Transverse colon (tissue), 4 donors: Measurements from ENCODE around the gene ADIRF.

Experiments
- EP300 ChIP-seq: sonication (generic); formaldehyde crosslinking; IDR thresholded peaks from one replicate; pipeline ENCODE4 v1.6.1; 2017; ENCODE audit warnings: antibody characterized with exemption, low read depth
- POLR2A ChIP-seq: fragments of 450-650 bp; IDR thresholded peaks from one replicate; pipeline ENCODE4 v1.6.1; 2016; ENCODE audit warnings: antibody characterized with exemption, mild to moderate bottlenecking, moderate library complexity
- POLR2AphosphoS5 ChIP-seq, 3 donors: sonication (generic); formaldehyde crosslinking; IDR thresholded peaks; one replicate each; pipeline ENCODE4 v1.6.1; 2016; ENCODE audit warnings: antibody characterized with exemption in 3 of 3
- TF ChIP-seq, protein P1 (sequence below), 5 experiments: fragments of 200-600 bp in 3 of 5; fragments of 450-650 bp in 2 of 5; sonication (generic) in 3 of 5; IDR thresholded peaks; 1 replicate in 2 of 5; 2 replicates in 3 of 5; pipeline ENCODE4 v1.5.1; 2016 to 2017; ENCODE audit warnings: antibody characterized with exemption in 5 of 5, inconsistent platforms in 3 of 5, mild to moderate bottlenecking in 2 of 5, moderate library complexity in 1 of 5

DNA sequence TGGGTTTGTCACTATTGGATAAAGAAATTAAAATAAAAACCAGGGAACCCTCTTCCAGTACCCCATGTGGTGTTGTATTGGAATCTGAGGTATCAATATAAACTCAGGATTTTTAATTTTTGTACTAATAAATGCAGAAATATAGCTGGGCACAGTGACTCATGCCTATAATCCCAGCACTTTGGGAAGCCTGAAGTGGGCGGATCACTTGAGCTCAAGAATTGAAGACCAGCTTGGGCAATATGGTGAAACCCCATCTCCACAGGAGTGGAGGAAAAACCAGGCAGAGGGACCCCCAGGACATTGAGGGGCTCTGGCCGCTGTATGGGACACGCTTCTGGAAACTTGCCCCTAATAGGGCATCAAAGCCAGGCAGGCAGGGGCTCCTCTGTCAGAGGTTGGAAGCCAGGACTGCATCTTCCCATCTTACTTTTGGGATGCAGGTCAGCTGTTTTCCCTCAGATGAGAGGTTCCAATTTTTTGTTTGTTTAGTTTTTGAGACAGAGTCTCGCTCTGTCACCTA is 11.1 kb downstream of the ADIRF start:
- TF ChIP-seq POLR2AphosphoS5 (IDR thresholded peaks at IDR 0.05) (no peak), POLR2A (no peak), EP300 (no peak)
- TF ChIP-seq, protein P1, sequence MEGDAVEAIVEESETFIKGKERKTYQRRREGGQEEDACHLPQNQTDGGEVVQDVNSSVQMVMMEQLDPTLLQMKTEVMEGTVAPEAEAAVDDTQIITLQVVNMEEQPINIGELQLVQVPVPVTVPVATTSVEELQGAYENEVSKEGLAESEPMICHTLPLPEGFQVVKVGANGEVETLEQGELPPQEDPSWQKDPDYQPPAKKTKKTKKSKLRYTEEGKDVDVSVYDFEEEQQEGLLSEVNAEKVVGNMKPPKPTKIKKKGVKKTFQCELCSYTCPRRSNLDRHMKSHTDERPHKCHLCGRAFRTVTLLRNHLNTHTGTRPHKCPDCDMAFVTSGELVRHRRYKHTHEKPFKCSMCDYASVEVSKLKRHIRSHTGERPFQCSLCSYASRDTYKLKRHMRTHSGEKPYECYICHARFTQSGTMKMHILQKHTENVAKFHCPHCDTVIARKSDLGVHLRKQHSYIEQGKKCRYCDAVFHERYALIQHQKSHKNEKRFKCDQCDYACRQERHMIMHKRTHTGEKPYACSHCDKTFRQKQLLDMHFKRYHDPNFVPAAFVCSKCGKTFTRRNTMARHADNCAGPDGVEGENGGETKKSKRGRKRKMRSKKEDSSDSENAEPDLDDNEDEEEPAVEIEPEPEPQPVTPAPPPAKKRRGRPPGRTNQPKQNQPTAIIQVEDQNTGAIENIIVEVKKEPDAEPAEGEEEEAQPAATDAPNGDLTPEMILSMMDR (IDR thresholded peaks at IDR 0.05) = no peak
